CD4-positive, CD25-positive, alpha-beta regulatory T cell (primary cell): ENCODE measurements around the gene MED10. TPM values are rescaled to one million over a fixed set of nuclear protein-coding genes. Genes with fewer than 3 reads are reported as not detected.

Experiments used
- ATAC-seq, 2 donors: fragments of 150-1000 bp; cut with Tn5 transposase; one replicate each; pipeline ENCODE4 v1.10.0; 2021; ENCODE audit warnings: low read depth in 2 of 2, moderate number of reproducible peaks in 2 of 2, moderate library complexity in 1 of 2
- DNase-seq, 3 donors: peaks; one replicate each; pipeline versions ENCODE4 v3.0.0 to v3.0.0-alpha.2; 2012 to 2022; ENCODE audit warnings: mixed read lengths in 1 of 3
- H3K27ac ChIP-seq: one replicate; pipeline ENCODE4 v1.7.0; 2013; ENCODE audit warnings: mild to moderate bottlenecking, low read length; ENCODE audit not compliant: insufficient read depth, poor library complexity, severe bottlenecking
- H3K27me3 ChIP-seq: one replicate; pipeline ENCODE4 v1.7.0; 2013; ENCODE audit warnings: low read length; ENCODE audit not compliant: control insufficient read depth, insufficient read depth
- H3K36me3 ChIP-seq: one replicate; pipeline ENCODE4 v1.7.0; 2013; ENCODE audit warnings: mild to moderate bottlenecking, low read length, moderate library complexity; ENCODE audit not compliant: control insufficient read depth, insufficient read depth
- H3K4me1 ChIP-seq: 2 replicates; pipeline ENCODE4 v1.7.0; 2013; ENCODE audit warnings: mild to moderate bottlenecking, low read length; ENCODE audit not compliant: insufficient read depth, control insufficient read depth, poor library complexity, severe bottlenecking
- H3K4me3 ChIP-seq: one replicate; pipeline ENCODE4 v1.7.0; 2013; ENCODE audit warnings: low read depth, mild to moderate bottlenecking, low read length, moderate library complexity
- H3K9me3 ChIP-seq, 2 experiments: 1 replicate in 1 of 2; 2 replicates in 1 of 2; pipeline ENCODE4 v1.7.0; 2013; ENCODE audit warnings: low read length in 2 of 2, mild to moderate bottlenecking in 1 of 2, moderate library complexity in 1 of 2; ENCODE audit not compliant: control insufficient read depth in 2 of 2
- H3K27ac Mint-ChIP-seq, 3 donors: one replicate each; pipeline ENCODE4 v1.8.0; 2020 to 2022; ENCODE audit warnings: mild to moderate bottlenecking in 3 of 3, mixed read lengths in 3 of 3, moderate library complexity in 2 of 3
- H3K27me3 Mint-ChIP-seq: one replicate; pipeline ENCODE4 v1.8.0; 2022; ENCODE audit warnings: mild to moderate bottlenecking, mixed read lengths
- H3K36me3 Mint-ChIP-seq: one replicate; pipeline ENCODE4 v1.8.0; 2020; ENCODE audit warnings: mixed read lengths
- H3K4me1 Mint-ChIP-seq, 4 donors: one replicate each; pipeline ENCODE4 v1.8.0; 2020 to 2022; ENCODE audit warnings: mixed read lengths in 4 of 4, mild to moderate bottlenecking in 1 of 4
- H3K4me3 Mint-ChIP-seq, 4 donors: one replicate each; pipeline ENCODE4 v1.8.0; 2020 to 2022; ENCODE audit warnings: mild to moderate bottlenecking in 4 of 4, mixed read lengths in 4 of 4, moderate library complexity in 3 of 4
- H3K9me3 Mint-ChIP-seq, 7 donors: one replicate each; pipeline ENCODE4 v1.8.0; 2020 to 2022; ENCODE audit warnings: mixed read lengths in 7 of 7, mild to moderate bottlenecking in 3 of 7, moderate library complexity in 2 of 7
- polyA plus RNA-seq, 4 donors: library from polyadenylated mRNA; unstranded; fragments of 300-500 nt; fragmentation: Illumina TruSeq; gene quantifications; one replicate each; pipeline ENCODE4 v1.2.3, GENCODE V29; 2021
- total RNA-seq: library from RNA; stranded (reverse); gene quantifications from one replicate; pipeline ENCODE4 v1.2.3, GENCODE V29; 2022

The MED10 gene
- total and polyA plus RNA-seq, 5 donors from 2014 or later = 66.8 to 126 (median 101) TPM

- no peak for DNase-seq
- Histone ChIP-seq H3K27ac (no peak overlapping the region), H3K4me3 (no peak overlapping the region), H3K9me3 (no peaks in the 10 kb centered on the region), H3K36me3 (no peaks in the 10 kb centered on the region), H3K4me1 (no peaks in the 10 kb centered on the region), H3K27me3 (no peaks in the 10 kb centered on the region)
- Mint-ChIP-seq H3K27me3 (peaks cover 4% of the 10 kb centered on the region), H3K4me1 (peaks cover 0 to 2% (median 0%) of the 10 kb centered on the region in 4 donors), H3K4me3 (no peak overlapping the region), H3K36me3 (peaks cover 7% of the 10 kb centered on the region), H3K27ac (no peak overlapping the region), H3K9me3 (peaks cover 0 to 2% (median 0%) of the 10 kb centered on the region in 7 donors)
- ATAC-seq = no peak
Measured at GRCh38 chr5:6322163-6322713, 56.1 kb downstream of the MED10 start.

Other genes with a start within 250 kb of the MED10 start
- gene UBE2QL1, start 70.3 kb upstream of the MED10 start, total RNA-seq = not detected
- not detected for gene UBE2QL1, start 70.3 kb upstream of the MED10 start, polyA plus RNA-seq